ENCODE measurements around the gene ZMYND11.

The ZMYND11 gene

DNA sequence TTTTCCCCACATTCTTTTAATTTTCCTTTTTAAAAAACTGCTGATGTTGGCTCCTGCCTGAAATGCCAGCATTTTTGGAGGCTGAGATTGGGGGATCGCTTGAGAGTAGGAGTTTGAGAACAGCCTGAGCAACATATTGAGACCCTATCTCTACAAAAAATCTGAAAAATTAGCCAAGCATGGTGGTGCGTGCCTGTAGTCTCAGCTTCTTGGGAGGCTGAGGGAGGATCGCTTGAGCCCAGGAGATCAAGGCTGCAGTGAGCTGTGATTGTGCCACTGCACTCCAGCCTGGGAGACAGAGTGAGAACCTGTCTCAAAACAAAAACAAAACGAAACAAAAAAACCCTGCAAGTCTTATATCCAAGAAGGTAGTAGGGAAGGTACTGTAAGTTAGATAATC, 51.7 kb downstream of the ZMYND11 start:
- H3K4me1 ChIP-seq (ENCODE audit: control insufficient read depth in 5 of 5, insufficient read depth in 5 of 5, low read length in 5 of 5): peaks cover 0 to 7% (median 0%) of the 10 kb centered on the region in 5 donors
- H3K9ac ChIP-seq (ENCODE audit: low read length in 5 of 5): no peak overlapping the region

DNA sequence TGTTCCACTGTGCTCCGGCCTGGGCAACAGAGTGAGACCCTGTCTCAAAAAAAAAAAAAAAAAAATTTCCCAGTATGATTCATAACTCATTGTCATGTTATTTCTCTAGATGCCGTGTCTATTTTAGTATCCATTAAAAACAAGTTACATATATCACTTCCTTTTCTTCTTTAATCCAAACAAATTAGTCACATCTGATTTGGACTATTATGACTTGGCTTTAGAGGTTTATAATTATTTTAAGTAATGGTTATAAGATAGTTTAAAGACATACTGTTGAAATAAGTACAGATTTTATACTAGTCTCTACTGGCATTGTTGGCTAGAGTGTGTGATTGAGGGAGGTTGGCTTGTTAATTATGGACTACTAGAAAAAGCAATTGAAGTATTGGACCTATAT, 53.3 kb downstream of the ZMYND11 start:
- Histone ChIP-seq H3K36me3 (ENCODE audit: control insufficient read depth in 5 of 5, insufficient read depth in 5 of 5, low read length in 5 of 5) (peaks cover 4 to 21% (median 5%) of the 10 kb centered on the region in 5 donors), H3K27ac (ENCODE audit: low read depth, low read length) (no peak overlapping the region), H3K4me3 (ENCODE audit: low read depth in 1 of 5, low read length in 5 of 5) (no peak overlapping the region), H3K9me3 (ENCODE audit: control insufficient read depth in 5 of 5, low read length in 5 of 5) (peaks cover 0 to 12% (median 7%) of the 10 kb centered on the region in 5 donors), H3K9ac (ENCODE audit: low read length in 5 of 5) (no peak overlapping the region), H3K27me3 (ENCODE audit: control insufficient read depth in 5 of 5, insufficient read depth in 4 of 5, low read length in 5 of 5) (no peaks in the 10 kb centered on the region), H3K4me1 (ENCODE audit: control insufficient read depth in 5 of 5, insufficient read depth in 5 of 5, low read length in 5 of 5) (peaks cover 0 to 8% (median 0%) of the 10 kb centered on the region in 5 donors)

More for the DNA sequence above, 51.7 kb downstream of the ZMYND11 start:
- Histone ChIP-seq H3K9me3 (ENCODE audit: control insufficient read depth in 5 of 5, low read length in 5 of 5) (peaks cover 0 to 15% (median 7%) of the 10 kb centered on the region in 5 donors), H3K27me3 (ENCODE audit: control insufficient read depth in 5 of 5, insufficient read depth in 4 of 5, low read length in 5 of 5) (no peaks in the 10 kb centered on the region), H3K4me3 (ENCODE audit: low read depth in 1 of 5, low read length in 5 of 5) (no peak overlapping the region), H3K27ac (ENCODE audit: low read depth, low read length) (no peak overlapping the region), H3K36me3 (ENCODE audit: control insufficient read depth in 5 of 5, insufficient read depth in 5 of 5, low read length in 5 of 5) (peaks cover 8 to 32% (median 14%) of the 10 kb centered on the region in 5 donors)

GRCh38 chr10:190216-190615, 55.0 kb downstream of the ZMYND11 start:
- Histone ChIP-seq H3K27ac (ENCODE audit: low read depth, low read length) (no peak overlapping the region), H3K4me1 (ENCODE audit: control insufficient read depth in 5 of 5, insufficient read depth in 5 of 5, low read length in 5 of 5) (peaks cover 0 to 8% (median 0%) of the 10 kb centered on the region in 5 donors), H3K9ac (ENCODE audit: low read length in 5 of 5) (no peak overlapping the region), H3K4me3 (ENCODE audit: low read depth in 1 of 5, low read length in 5 of 5) (no peak overlapping the region), H3K27me3 (ENCODE audit: control insufficient read depth in 5 of 5, insufficient read depth in 4 of 5, low read length in 5 of 5) (no peaks in the 10 kb centered on the region), H3K9me3 (ENCODE audit: control insufficient read depth in 5 of 5, low read length in 5 of 5) (no peaks in the 10 kb centered on the region), H3K36me3 (ENCODE audit: control insufficient read depth in 5 of 5, insufficient read depth in 5 of 5, low read length in 5 of 5) (peaks cover 0 to 17% (median 5%) of the 10 kb centered on the region in 5 donors)

DNA sequence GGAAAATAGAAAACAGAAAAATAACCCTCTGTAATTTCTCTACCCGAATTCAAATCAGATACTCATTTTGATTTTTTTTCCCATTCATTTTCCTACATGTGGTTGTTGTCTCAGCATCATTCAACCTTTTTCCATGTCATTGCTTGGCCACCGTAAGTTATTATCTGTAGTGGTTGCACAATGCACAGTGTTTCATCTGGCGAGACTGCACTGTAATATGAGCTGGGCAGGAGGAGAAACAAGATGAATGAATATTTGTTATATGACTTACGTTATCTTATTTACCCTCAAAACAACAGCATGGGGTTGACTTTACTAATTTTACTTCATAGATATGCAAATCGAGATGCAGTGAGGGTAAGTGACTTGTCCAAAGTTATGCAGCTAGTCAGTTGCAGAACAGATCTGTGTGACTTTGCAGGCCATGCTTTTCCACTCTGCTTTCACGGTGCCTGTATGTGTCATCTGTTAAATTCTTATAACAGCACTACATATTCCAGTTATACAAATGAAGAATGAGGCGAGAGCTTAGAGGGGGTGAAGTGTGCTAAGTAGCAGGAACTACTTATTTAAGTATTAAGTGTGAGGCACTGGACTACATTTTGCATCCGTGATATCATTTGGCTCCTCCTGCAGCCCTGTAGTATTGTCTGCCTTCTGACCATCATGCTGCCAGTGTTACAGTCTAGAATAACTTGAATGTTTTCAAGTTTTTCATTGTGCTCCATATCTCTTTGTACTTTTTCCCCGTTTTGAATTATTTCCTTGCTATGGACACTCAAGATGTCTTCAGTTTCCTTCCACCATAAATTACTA, 56.7 kb downstream of the ZMYND11 start:
- no peak overlapping the region for H3K4me3 ChIP-seq (ENCODE audit: low read depth in 1 of 5, low read length in 5 of 5)
- H3K27ac ChIP-seq (ENCODE audit: low read depth, low read length): no peak overlapping the region
- H3K9ac ChIP-seq (ENCODE audit: low read length in 5 of 5): no peak overlapping the region
- H3K9me3 ChIP-seq (ENCODE audit: control insufficient read depth in 5 of 5, low read length in 5 of 5): no peaks in the 10 kb centered on the region
- peaks cover 0 to 8% (median 0%) of the 10 kb centered on the region in 5 donors for H3K4me1 ChIP-seq (ENCODE audit: control insufficient read depth in 5 of 5, insufficient read depth in 5 of 5, low read length in 5 of 5)
- no peaks in the 10 kb centered on the region for H3K27me3 ChIP-seq (ENCODE audit: control insufficient read depth in 5 of 5, insufficient read depth in 4 of 5, low read length in 5 of 5)
- peaks cover 0 to 17% (median 5%) of the 10 kb centered on the region in 5 donors for H3K36me3 ChIP-seq (ENCODE audit: control insufficient read depth in 5 of 5, insufficient read depth in 5 of 5, low read length in 5 of 5)

DNA sequence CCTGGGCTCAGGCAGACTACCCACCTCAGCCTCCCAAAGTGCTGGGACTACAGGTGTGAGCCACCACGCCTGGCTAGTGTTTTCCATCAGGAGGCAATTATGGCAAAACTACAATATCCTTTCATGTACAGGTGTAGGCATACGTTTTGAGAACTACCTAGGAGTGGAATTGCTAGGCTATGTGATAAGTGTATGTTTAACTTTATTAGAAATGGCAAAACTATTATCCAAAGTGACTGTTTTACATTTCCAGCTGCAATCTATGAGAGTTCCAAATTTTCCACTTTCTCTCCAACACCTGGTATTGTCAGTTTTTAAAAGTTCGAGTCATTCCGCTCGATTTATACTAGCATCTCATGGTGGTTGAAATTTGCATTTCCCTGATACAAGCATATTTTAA, 59.0 kb downstream of the ZMYND11 start:
- Histone ChIP-seq H3K36me3 (ENCODE audit: control insufficient read depth in 5 of 5, insufficient read depth in 5 of 5, low read length in 5 of 5) (peaks cover 0 to 13% (median 5%) of the 10 kb centered on the region in 5 donors), H3K9me3 (ENCODE audit: control insufficient read depth in 5 of 5, low read length in 5 of 5) (no peaks in the 10 kb centered on the region), H3K27me3 (ENCODE audit: control insufficient read depth in 5 of 5, insufficient read depth in 4 of 5, low read length in 5 of 5) (no peaks in the 10 kb centered on the region), H3K4me1 (ENCODE audit: control insufficient read depth in 5 of 5, insufficient read depth in 5 of 5, low read length in 5 of 5) (peaks cover 0 to 8% (median 0%) of the 10 kb centered on the region in 5 donors), H3K9ac (ENCODE audit: low read length in 5 of 5) (no peak overlapping the region), H3K4me3 (ENCODE audit: low read depth in 1 of 5, low read length in 5 of 5) (no peak overlapping the region), H3K27ac (ENCODE audit: low read depth, low read length) (no peak overlapping the region)

- Histone ChIP-seq H3K27me3 (ENCODE audit: control insufficient read depth in 5 of 5, insufficient read depth in 4 of 5, low read length in 5 of 5) (no peaks in the 10 kb centered on the region), H3K9me3 (ENCODE audit: control insufficient read depth in 5 of 5, low read length in 5 of 5) (no peaks in the 10 kb centered on the region), H3K36me3 (ENCODE audit: control insufficient read depth in 5 of 5, insufficient read depth in 5 of 5, low read length in 5 of 5) (no peaks in the 10 kb centered on the region), H3K4me1 (ENCODE audit: control insufficient read depth in 5 of 5, insufficient read depth in 5 of 5, low read length in 5 of 5) (no peaks in the 10 kb centered on the region), H3K4me3 (ENCODE audit: low read depth in 1 of 5, low read length in 5 of 5) (no peak overlapping the region), H3K27ac (ENCODE audit: low read depth, low read length) (no peak overlapping the region), H3K9ac (ENCODE audit: low read length in 5 of 5) (no peak overlapping the region)
Observed at GRCh38 chr10:200405-200804, 65.2 kb downstream of the ZMYND11 start.

- Histone ChIP-seq H3K36me3 (ENCODE audit: control insufficient read depth in 5 of 5, insufficient read depth in 5 of 5, low read length in 5 of 5) (no peaks in the 10 kb centered on the region), H3K4me1 (ENCODE audit: control insufficient read depth in 5 of 5, insufficient read depth in 5 of 5, low read length in 5 of 5) (no peaks in the 10 kb centered on the region), H3K27ac (ENCODE audit: low read depth, low read length) (no peak overlapping the region), H3K27me3 (ENCODE audit: control insufficient read depth in 5 of 5, insufficient read depth in 4 of 5, low read length in 5 of 5) (no peaks in the 10 kb centered on the region), H3K9ac (ENCODE audit: low read length in 5 of 5) (no peak overlapping the region), H3K4me3 (ENCODE audit: low read depth in 1 of 5, low read length in 5 of 5) (no peak overlapping the region), H3K9me3 (ENCODE audit: control insufficient read depth in 5 of 5, low read length in 5 of 5) (no peaks in the 10 kb centered on the region)
Observed at GRCh38 chr10:201328-201771, 66.1 kb downstream of the ZMYND11 start.

- Histone ChIP-seq H3K27ac (ENCODE audit: low read depth, low read length) (no peak overlapping the region), H3K27me3 (ENCODE audit: control insufficient read depth in 5 of 5, insufficient read depth in 4 of 5, low read length in 5 of 5) (no peaks in the 10 kb centered on the region), H3K9ac (ENCODE audit: low read length in 5 of 5) (no peak overlapping the region), H3K4me1 (ENCODE audit: control insufficient read depth in 5 of 5, insufficient read depth in 5 of 5, low read length in 5 of 5) (no peaks in the 10 kb centered on the region), H3K9me3 (ENCODE audit: control insufficient read depth in 5 of 5, low read length in 5 of 5) (no peaks in the 10 kb centered on the region), H3K4me3 (ENCODE audit: low read depth in 1 of 5, low read length in 5 of 5) (no peak overlapping the region), H3K36me3 (ENCODE audit: control insufficient read depth in 5 of 5, insufficient read depth in 5 of 5, low read length in 5 of 5) (peaks cover 3 to 9% (median 6%) of the 10 kb centered on the region in 5 donors)
Observed at GRCh38 chr10:208616-209015, 73.4 kb downstream of the ZMYND11 start.

DNA sequence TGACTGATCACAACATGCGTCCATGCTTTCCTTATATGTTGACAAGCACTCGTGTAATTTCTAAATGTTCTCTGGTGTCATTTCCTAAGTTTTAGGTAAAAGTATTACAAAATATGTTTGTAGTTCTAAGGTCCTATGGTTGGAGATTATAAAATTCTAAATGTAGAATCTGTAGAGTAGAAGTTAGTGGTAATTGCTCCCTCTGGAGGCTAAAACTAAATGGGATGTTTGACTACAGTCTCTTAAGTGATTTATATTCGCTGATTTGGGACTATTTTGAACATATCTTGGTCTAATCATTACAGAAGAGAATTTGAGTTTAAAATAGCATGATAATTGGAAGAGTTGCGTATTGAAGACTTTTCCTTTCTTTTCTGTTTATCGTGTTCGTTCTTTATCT, 74.1 kb downstream of the ZMYND11 start:
- H3K4me3 ChIP-seq (ENCODE audit: low read depth in 1 of 5, low read length in 5 of 5): no peak overlapping the region
- H3K27me3 ChIP-seq (ENCODE audit: control insufficient read depth in 5 of 5, insufficient read depth in 4 of 5, low read length in 5 of 5): no peaks in the 10 kb centered on the region
- H3K36me3 ChIP-seq (ENCODE audit: control insufficient read depth in 5 of 5, insufficient read depth in 5 of 5, low read length in 5 of 5): peaks cover 3 to 9% (median 6%) of the 10 kb centered on the region in 5 donors
- no peak overlapping the region for H3K9ac ChIP-seq (ENCODE audit: low read length in 5 of 5)
- no peaks in the 10 kb centered on the region for H3K9me3 ChIP-seq (ENCODE audit: control insufficient read depth in 5 of 5, low read length in 5 of 5)
- H3K27ac ChIP-seq (ENCODE audit: low read depth, low read length): no peak overlapping the region
- H3K4me1 ChIP-seq (ENCODE audit: control insufficient read depth in 5 of 5, insufficient read depth in 5 of 5, low read length in 5 of 5): peaks cover 0 to 2% (median 0%) of the 10 kb centered on the region in 5 donors

GRCh38 chr10:210297-210696, 75.0 kb downstream of the ZMYND11 start:
- H3K27ac ChIP-seq (ENCODE audit: low read depth, low read length): no peak overlapping the region
- H3K9ac ChIP-seq (ENCODE audit: low read length in 5 of 5): no peak overlapping the region
- no peaks in the 10 kb centered on the region for H3K9me3 ChIP-seq (ENCODE audit: control insufficient read depth in 5 of 5, low read length in 5 of 5)
- H3K4me3 ChIP-seq (ENCODE audit: low read depth in 1 of 5, low read length in 5 of 5): no peak overlapping the region
- H3K36me3 ChIP-seq (ENCODE audit: control insufficient read depth in 5 of 5, insufficient read depth in 5 of 5, low read length in 5 of 5): peaks cover 3 to 9% (median 6%) of the 10 kb centered on the region in 5 donors
- H3K27me3 ChIP-seq (ENCODE audit: control insufficient read depth in 5 of 5, insufficient read depth in 4 of 5, low read length in 5 of 5): no peaks in the 10 kb centered on the region
- H3K4me1 ChIP-seq (ENCODE audit: control insufficient read depth in 5 of 5, insufficient read depth in 5 of 5, low read length in 5 of 5): peaks cover 0 to 8% (median 0%) of the 10 kb centered on the region in 5 donors

Data from subcutaneous abdominal adipose tissue (tissue), 5 donors.